ENCODE measurements around the gene SLC9A1. TPM values are rescaled to one million over a fixed set of nuclear protein-coding genes. Genes with fewer than 3 reads are reported as not detected.

SLC9A1 gene
- total RNA-seq, 1 experiment from 2014 or later: 16.6 TPM

Other genes starting within 250 kb of the SLC9A1 start
- not detected in 2 replicates for gene NR0B2, start 241.2 kb downstream of the SLC9A1 start, total RNA-seq (2014; rRNA removed; shearing (Covaris generic))
- 40.2 and 60.1 TPM in 2 replicates for gene NUDC, start 233.4 kb downstream of the SLC9A1 start, total RNA-seq (2014; rRNA removed; shearing (Covaris generic))
- not detected in 2 replicates for gene KDF1, start 194.7 kb downstream of the SLC9A1 start, total RNA-seq (2014; rRNA removed; shearing (Covaris generic))
- 1.1 and 2.1 TPM in 2 replicates for gene TRNP1, start 161.4 kb downstream of the SLC9A1 start, total RNA-seq (2014; rRNA removed; shearing (Covaris generic))
- 0.07 TPM in 1 of 2 replicates, not detected in the other for gene TENT5B, start 142.3 kb downstream of the SLC9A1 start, total RNA-seq (2014; rRNA removed; shearing (Covaris generic))
- 10.3 and 11.2 TPM in 2 replicates for gene WDTC1, start 79.5 kb upstream of the SLC9A1 start, total RNA-seq (2014; rRNA removed; shearing (Covaris generic))
- 17.2 and 19.2 TPM in 2 replicates for gene TMEM222, start 167.0 kb upstream of the SLC9A1 start, total RNA-seq (2014; rRNA removed; shearing (Covaris generic))
- 0.37 TPM in 1 of 2 replicates, not detected in the other for gene SYTL1, start 186.9 kb upstream of the SLC9A1 start, total RNA-seq (2014; rRNA removed; shearing (Covaris generic))
- 2.7 and 4.4 TPM in 2 replicates for gene MAP3K6, start 211.8 kb upstream of the SLC9A1 start, total RNA-seq (2014; rRNA removed; shearing (Covaris generic))
- not detected in 2 replicates for gene FCN3, start 219.7 kb upstream of the SLC9A1 start, total RNA-seq (2014; rRNA removed; shearing (Covaris generic))
- not detected in 2 replicates for gene CD164L2, start 228.2 kb upstream of the SLC9A1 start, total RNA-seq (2014; rRNA removed; shearing (Covaris generic))
- 1.0 and 1.1 TPM in 2 replicates for gene GPR3, start 237.5 kb upstream of the SLC9A1 start, total RNA-seq (2014; rRNA removed; shearing (Covaris generic))